AG09319 (cell line): Measurements from ENCODE around the gene HDAC9.

Source experiments
- DNase-seq: peaks from one replicate; pipeline ENCODE4 v3.0.0-alpha.2; 2010; ENCODE audit warnings: low read depth; ENCODE audit errors: extremely low read depth
- CTCF ChIP-seq: IDR thresholded peaks from 2 replicates; pipeline ENCODE4 v1.5.1; 2011; ENCODE audit warnings: low read depth, mild to moderate bottlenecking, inconsistent platforms, low read length, moderate library complexity

HDAC9 gene

GRCh38 chr7:18685971-18686370 is 190.4 kb downstream of the HDAC9 start:
- DNase-seq = no peak
- TF ChIP-seq CTCF = no peak

- TF ChIP-seq CTCF = no peak
- DNase-seq = no peak
Measured at GRCh38 chr7:18689551-18689950, 194.0 kb downstream of the HDAC9 start.

- TF ChIP-seq CTCF = peak; percentile 85
- DNase-seq = peak; percentile 73
Measured at GRCh38 chr7:18693406-18693805, 197.9 kb downstream of the HDAC9 start.

- DNase-seq = no peak
- no peak for TF ChIP-seq CTCF
Measured at GRCh38 chr7:18693816-18694215, 198.3 kb downstream of the HDAC9 start.

- no peak for DNase-seq
- no peak for TF ChIP-seq CTCF
Measured at GRCh38 chr7:18694484-18694883, 198.9 kb downstream of the HDAC9 start.

GRCh38 chr7:18694911-18695310 is 199.4 kb downstream of the HDAC9 start:
- no peak for TF ChIP-seq CTCF
- DNase-seq = no peak

- no peak for DNase-seq
- no peak for TF ChIP-seq CTCF
Measured at GRCh38 chr7:18698258-18698734, 202.7 kb downstream of the HDAC9 start.
